ENCODE data around the gene SLK.

The SLK gene

DNA sequence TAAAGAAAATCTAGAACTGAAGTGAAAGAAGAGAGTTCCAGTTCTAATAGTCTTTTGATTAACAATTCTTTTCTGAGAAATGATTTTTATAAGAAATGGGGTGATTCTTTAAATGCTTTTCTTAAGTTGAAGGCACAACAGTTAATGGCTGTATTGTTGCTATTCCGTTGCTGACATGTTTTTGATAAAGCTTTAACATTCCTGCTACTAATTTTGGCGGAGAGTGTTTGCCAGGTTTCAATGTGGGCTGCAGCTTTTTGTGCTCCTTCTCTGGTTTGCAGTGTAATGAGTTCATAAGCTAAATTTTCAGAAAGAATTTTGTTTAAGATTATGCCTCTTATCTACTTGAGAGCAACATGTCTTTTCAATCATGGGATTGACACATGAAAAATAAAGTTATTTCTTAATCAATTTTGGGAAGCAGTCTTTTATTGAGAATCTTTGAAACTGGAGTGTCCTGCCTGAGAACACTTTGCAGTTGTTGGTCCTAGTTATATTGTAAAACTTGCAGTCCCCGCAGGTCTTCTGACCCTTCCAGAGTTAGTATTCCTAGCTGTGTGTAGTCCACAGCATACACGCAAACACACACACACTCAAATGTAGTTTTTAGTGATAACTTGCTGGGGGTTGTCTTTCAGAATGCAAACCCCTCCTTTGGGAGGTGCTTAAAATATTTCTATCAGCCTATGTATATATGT is 62.0 kb downstream of the SLK start:
- no peak overlapping the region for H4K12ac ChIP-seq (ENCODE audit: low read depth, low read length)
- H4K91ac ChIP-seq (ENCODE audit: low read depth, low read length) = no peak overlapping the region
- no peaks in the 10 kb centered on the region for H3K79me2 ChIP-seq (ENCODE audit: control insufficient read depth, insufficient read depth, low read length, poor library complexity)
- H3K9me3 ChIP-seq (ENCODE audit: insufficient read depth, low read depth, low read length) = no peaks in the 10 kb centered on the region
- no peak overlapping the region for H3K27ac ChIP-seq (ENCODE audit: low read depth, low read length)
- no peaks in the 10 kb centered on the region for H3K4me1 ChIP-seq (ENCODE audit: control insufficient read depth in 1 of 2, insufficient read depth in 2 of 2, low read length in 2 of 2)
- H3K23ac ChIP-seq (ENCODE audit: low read length) = no peak overlapping the region
- no peak overlapping the region for H2BK12ac ChIP-seq (ENCODE audit: low read length)
- no peak overlapping the region for H2BK5ac ChIP-seq (ENCODE audit: low read depth, low read length, poor library complexity)
- H2AK5ac ChIP-seq (ENCODE audit: low read length) = no peak overlapping the region
- H3K9ac ChIP-seq (ENCODE audit: low read length) = no peak overlapping the region
- no peak overlapping the region for H3K4ac ChIP-seq (ENCODE audit: low read depth, low read length)
- no peak overlapping the region for H3K4me3 ChIP-seq (ENCODE audit: low read depth, low read length)
- no CpG with 5 or more reads among the region's 4 CpGs for WGBS (ENCODE audit: extremely low coverage, insufficient coverage, insufficient read length)
- no peak overlapping the region for H3K18ac ChIP-seq (ENCODE audit: low read length)
- H2AFZ ChIP-seq (ENCODE audit: insufficient read depth, low read length, poor library complexity) = no peak overlapping the region
- H2BK120ac ChIP-seq (ENCODE audit: insufficient read depth, low read length, poor library complexity) = no peak overlapping the region
- no peak overlapping the region for H4K8ac ChIP-seq (ENCODE audit: low read depth, low read length)
- H3K36me3 ChIP-seq (ENCODE audit: control insufficient read depth in 1 of 2, insufficient read depth in 2 of 2, low read length in 2 of 2) = peaks cover 12 to 17% of the 10 kb centered on the region in 2 experiments
- DNase-seq = no peak
- no peaks in the 10 kb centered on the region for H3K79me1 ChIP-seq (ENCODE audit: low read length)
- no peaks in the 10 kb centered on the region for H3K27me3 ChIP-seq (ENCODE audit: insufficient read depth, low read length)
- H3K14ac ChIP-seq (ENCODE audit: low read length) = no peak overlapping the region
- H3K4me2 ChIP-seq (ENCODE audit: low read length) = no peak overlapping the region

DNA sequence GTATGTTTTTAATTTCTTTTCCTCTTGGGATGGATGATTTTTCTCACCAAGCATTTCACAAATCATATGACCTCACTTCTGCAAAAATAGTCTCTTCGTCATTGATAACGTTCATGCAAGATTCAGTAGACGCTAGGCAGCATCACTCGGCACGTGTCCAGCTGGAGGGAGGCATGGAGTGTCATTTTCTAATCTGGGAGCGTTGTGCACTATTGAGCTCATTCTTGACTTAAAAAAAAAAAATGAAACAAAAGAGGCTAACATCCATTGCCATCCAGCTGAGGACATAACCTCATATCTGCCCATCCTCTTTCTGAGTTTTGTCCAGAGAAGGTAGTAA is 62.6 kb downstream of the SLK start:
- H4K12ac ChIP-seq (ENCODE audit: low read depth, low read length) = no peak overlapping the region
- no peak overlapping the region for H3K4me3 ChIP-seq (ENCODE audit: low read depth, low read length)
- H3K79me2 ChIP-seq (ENCODE audit: control insufficient read depth, insufficient read depth, low read length, poor library complexity) = no peaks in the 10 kb centered on the region
- H3K23ac ChIP-seq (ENCODE audit: low read length) = no peak overlapping the region
- no peak overlapping the region for H4K8ac ChIP-seq (ENCODE audit: low read depth, low read length)
- H3K4ac ChIP-seq (ENCODE audit: low read depth, low read length) = no peak overlapping the region
- H2BK5ac ChIP-seq (ENCODE audit: low read depth, low read length, poor library complexity) = no peak overlapping the region
- H3K9ac ChIP-seq (ENCODE audit: low read length) = no peak overlapping the region
- H3K4me2 ChIP-seq (ENCODE audit: low read length) = no peak overlapping the region
- H3K27ac ChIP-seq (ENCODE audit: low read depth, low read length) = no peak overlapping the region
- H3K36me3 ChIP-seq (ENCODE audit: control insufficient read depth in 1 of 2, insufficient read depth in 2 of 2, low read length in 2 of 2) = peaks cover 12 to 22% of the 10 kb centered on the region in 2 experiments
- no peaks in the 10 kb centered on the region for H3K4me1 ChIP-seq (ENCODE audit: control insufficient read depth in 1 of 2, insufficient read depth in 2 of 2, low read length in 2 of 2)
- H3K9me3 ChIP-seq (ENCODE audit: insufficient read depth, low read depth, low read length) = no peaks in the 10 kb centered on the region
- H4K91ac ChIP-seq (ENCODE audit: low read depth, low read length) = no peak overlapping the region
- DNase-seq = no peak
- no CpG with 5 or more reads among the region's 6 CpGs for WGBS (ENCODE audit: extremely low coverage, insufficient coverage, insufficient read length)
- H2BK12ac ChIP-seq (ENCODE audit: low read length) = no peak overlapping the region
- H2AFZ ChIP-seq (ENCODE audit: insufficient read depth, low read length, poor library complexity) = no peak overlapping the region
- no peak overlapping the region for H2BK120ac ChIP-seq (ENCODE audit: insufficient read depth, low read length, poor library complexity)
- no peaks in the 10 kb centered on the region for H3K27me3 ChIP-seq (ENCODE audit: insufficient read depth, low read length)
- no peak overlapping the region for H3K18ac ChIP-seq (ENCODE audit: low read length)
- no peak overlapping the region for H2AK5ac ChIP-seq (ENCODE audit: low read length)
- H3K79me1 ChIP-seq (ENCODE audit: low read length) = no peaks in the 10 kb centered on the region
- H3K14ac ChIP-seq (ENCODE audit: low read length) = no peak overlapping the region

DNA sequence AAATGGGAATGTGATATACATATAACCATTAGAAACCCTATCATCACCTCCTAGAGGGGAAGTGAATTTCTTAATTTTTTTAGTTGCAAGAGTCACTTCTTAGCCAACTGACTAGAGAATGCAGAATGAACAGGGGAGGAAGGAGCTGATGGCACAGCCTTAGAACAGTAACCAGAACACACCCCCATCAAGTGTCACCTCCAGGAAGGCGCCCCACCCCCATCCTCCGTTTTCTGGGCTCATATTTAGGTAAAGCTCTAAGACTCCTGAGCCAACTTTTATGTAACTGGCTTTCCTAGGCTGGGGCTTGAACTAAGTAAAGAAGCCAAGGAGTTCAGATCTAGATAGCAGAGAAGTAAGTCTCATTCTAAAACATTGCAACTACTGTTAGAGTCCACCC is 64.7 kb downstream of the SLK start:
- Histone ChIP-seq H3K4me1 (ENCODE audit: control insufficient read depth in 1 of 2, insufficient read depth in 2 of 2, low read length in 2 of 2) (no peaks in the 10 kb centered on the region), H3K9me3 (ENCODE audit: insufficient read depth, low read depth, low read length) (no peaks in the 10 kb centered on the region), H2AFZ (ENCODE audit: insufficient read depth, low read length, poor library complexity) (no peak overlapping the region), H2AK5ac (ENCODE audit: low read length) (no peak overlapping the region), H3K27me3 (ENCODE audit: insufficient read depth, low read length) (no peaks in the 10 kb centered on the region), H3K4me3 (ENCODE audit: low read depth, low read length) (no peak overlapping the region), H3K79me1 (ENCODE audit: low read length) (no peaks in the 10 kb centered on the region), H3K9ac (ENCODE audit: low read length) (no peak overlapping the region), H2BK12ac (ENCODE audit: low read length) (no peak overlapping the region), H3K23ac (ENCODE audit: low read length) (no peak overlapping the region), H2BK120ac (ENCODE audit: insufficient read depth, low read length, poor library complexity) (no peak overlapping the region), H4K12ac (ENCODE audit: low read depth, low read length) (no peak overlapping the region), H3K27ac (ENCODE audit: low read depth, low read length) (no peak overlapping the region), H3K36me3 (ENCODE audit: control insufficient read depth in 1 of 2, insufficient read depth in 2 of 2, low read length in 2 of 2) (peaks cover 9 to 19% of the 10 kb centered on the region in 2 experiments), H4K8ac (ENCODE audit: low read depth, low read length) (no peak overlapping the region), H3K14ac (ENCODE audit: low read length) (no peak overlapping the region), H4K91ac (ENCODE audit: low read depth, low read length) (no peak overlapping the region), H3K4me2 (ENCODE audit: low read length) (no peak overlapping the region), H3K4ac (ENCODE audit: low read depth, low read length) (no peak overlapping the region), H3K18ac (ENCODE audit: low read length) (no peak overlapping the region), H3K79me2 (ENCODE audit: control insufficient read depth, insufficient read depth, low read length, poor library complexity) (no peaks in the 10 kb centered on the region), H2BK5ac (ENCODE audit: low read depth, low read length, poor library complexity) (no peak overlapping the region)
- no CpG with 5 or more reads among the region's 2 CpGs for WGBS (ENCODE audit: extremely low coverage, insufficient coverage, insufficient read length)
- no peak for DNase-seq

DNA sequence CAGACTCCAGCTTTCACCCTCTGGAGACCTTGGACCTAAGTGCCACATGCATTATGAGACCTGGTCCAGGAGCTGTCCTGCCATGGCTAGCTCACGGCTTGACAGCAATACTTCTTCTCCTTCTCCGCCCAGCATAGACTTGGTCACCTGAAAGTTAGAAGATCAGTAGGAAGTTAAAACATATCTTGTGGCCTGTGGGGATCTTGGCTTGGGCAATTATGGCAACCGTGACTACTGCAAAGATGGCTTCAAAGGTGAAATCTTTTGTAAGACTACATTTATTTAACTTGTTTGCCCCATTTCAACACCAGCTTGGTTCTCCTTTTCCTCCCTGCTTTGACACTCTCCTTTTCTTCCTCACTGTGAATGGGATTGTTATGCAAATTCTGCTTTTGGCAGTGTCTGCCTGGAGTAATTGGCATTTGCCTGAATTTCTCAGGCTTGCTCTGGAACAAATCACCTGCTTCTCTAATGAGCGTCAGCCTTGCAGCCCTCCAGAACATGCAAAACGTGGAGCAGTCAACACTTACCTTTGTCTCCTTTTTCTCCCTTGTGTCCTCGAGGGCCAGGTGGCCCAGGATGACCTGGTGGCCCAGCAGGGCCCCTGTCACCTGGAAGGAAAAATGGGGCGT is 65.3 kb downstream of the SLK start:
- Histone ChIP-seq H2BK12ac (ENCODE audit: low read length) (no peak overlapping the region), H3K4me2 (ENCODE audit: low read length) (no peak overlapping the region), H3K27me3 (ENCODE audit: insufficient read depth, low read length) (no peaks in the 10 kb centered on the region), H3K23ac (ENCODE audit: low read length) (no peak overlapping the region), H2AFZ (ENCODE audit: insufficient read depth, low read length, poor library complexity) (no peak overlapping the region), H3K9me3 (ENCODE audit: insufficient read depth, low read depth, low read length) (no peaks in the 10 kb centered on the region), H3K4me3 (ENCODE audit: low read depth, low read length) (no peak overlapping the region), H2AK5ac (ENCODE audit: low read length) (no peak overlapping the region), H3K36me3 (ENCODE audit: control insufficient read depth in 1 of 2, insufficient read depth in 2 of 2, low read length in 2 of 2) (peaks cover 9 to 19% of the 10 kb centered on the region in 2 experiments), H4K91ac (ENCODE audit: low read depth, low read length) (no peak overlapping the region), H2BK5ac (ENCODE audit: low read depth, low read length, poor library complexity) (no peak overlapping the region), H3K4ac (ENCODE audit: low read depth, low read length) (no peak overlapping the region), H2BK120ac (ENCODE audit: insufficient read depth, low read length, poor library complexity) (no peak overlapping the region), H3K79me1 (ENCODE audit: low read length) (no peaks in the 10 kb centered on the region), H3K4me1 (ENCODE audit: control insufficient read depth in 1 of 2, insufficient read depth in 2 of 2, low read length in 2 of 2) (no peaks in the 10 kb centered on the region), H3K79me2 (ENCODE audit: control insufficient read depth, insufficient read depth, low read length, poor library complexity) (no peaks in the 10 kb centered on the region), H3K27ac (ENCODE audit: low read depth, low read length) (no peak overlapping the region), H4K8ac (ENCODE audit: low read depth, low read length) (no peak overlapping the region), H3K14ac (ENCODE audit: low read length) (no peak overlapping the region), H3K9ac (ENCODE audit: low read length) (no peak overlapping the region), H4K12ac (ENCODE audit: low read depth, low read length) (no peak overlapping the region), H3K18ac (ENCODE audit: low read length) (no peak overlapping the region)
- WGBS (ENCODE audit: extremely low coverage, insufficient coverage, insufficient read length) = no CpG with 5 or more reads among the region's 7 CpGs
- DNase-seq = no peak

All from trophoblast cell (in vitro differentiated cells and primary cell).